ENCODE data around the gene PLD1. TPM values are rescaled to one million over a fixed set of nuclear protein-coding genes. Genes with fewer than 3 reads are reported as not detected.
A peak's percentile ranks its signal among the peaks of the same experiment; 100 is the strongest.
"Not testable (repeated sequence)": the region's sequence is repeated elsewhere in the genome, so short reads cannot be mapped to it uniquely, and the experiment has no call there.

Gene PLD1
- total and polyA plus RNA-seq, 11 donors = 12.3 to 106 (median 61.0) TPM

DNA sequence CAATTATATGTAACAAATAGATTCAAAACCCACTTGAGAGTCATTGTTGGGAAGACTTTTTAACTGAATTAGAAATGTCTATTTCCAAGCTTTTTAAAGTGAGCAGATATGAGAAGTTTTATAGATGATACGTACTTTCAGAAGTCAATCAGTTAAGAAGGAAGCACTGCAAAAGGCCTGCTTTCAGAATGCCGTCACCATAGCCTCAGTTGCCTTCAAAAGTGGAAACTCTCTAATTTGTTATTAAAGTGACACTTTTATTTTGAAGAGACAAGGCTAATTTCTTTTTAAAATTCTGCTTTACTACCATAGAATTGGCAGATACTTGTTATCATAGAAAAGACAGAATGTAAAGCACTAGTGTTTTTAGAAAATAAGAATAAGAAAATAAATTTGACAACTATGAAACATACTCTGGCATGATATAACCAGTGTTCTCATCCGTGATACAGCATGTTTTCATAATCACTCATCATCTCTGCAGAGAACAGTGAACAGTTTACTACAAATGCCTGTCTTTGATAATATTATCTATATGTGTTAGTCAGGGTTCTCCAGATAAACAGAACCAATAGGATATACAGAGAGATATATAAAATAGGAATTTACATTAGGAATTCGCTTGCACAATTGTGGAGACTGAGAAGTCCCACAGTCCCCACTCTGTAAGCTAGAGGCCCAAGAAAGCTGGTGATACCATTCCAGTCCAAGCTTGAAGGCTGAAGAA, 7.0 kb upstream of the PLD1 start:
- ATAC-seq (no peak), DNase-seq (no peak)
- Histone ChIP-seq H3K9me3 (peaks cover 0 to 18% (median 0%) of the 10 kb centered on the region in 12 donors), H3K4me1 (peaks cover 0 to 18% (median 0%) of the 10 kb centered on the region in 12 donors), H3K27me3 (no peaks in the 10 kb centered on the region), H3K4me3 (no peak overlapping the region), H3K36me3 (no peaks in the 10 kb centered on the region), H3K27ac (no peak overlapping the region)
- WGBS, 4 donors = 92 to 95% (median 93%) methylated on average over 4 of the region's 4 CpGs
- no peak for TF ChIP-seq CTCF (IDR thresholded peaks at IDR 0.05)
- no peak for TF ChIP-seq POLR2A (IDR thresholded peaks at IDR 0.05)
- intact Hi-C loops (cut with DNase I) = no loop called here

GRCh38 chr3:171815973-171816595, 5.8 kb upstream of the PLD1 start:
- peaks cover 0 to 18% (median 0%) of the 10 kb centered on the region in 12 donors for H3K9me3 ChIP-seq
- no peaks in the 10 kb centered on the region for H3K27me3 ChIP-seq
- peak overlapping the region in 1 of 12 donors; percentile 3 for H3K27ac ChIP-seq
- ATAC-seq (no peak), DNase-seq (no peak)
- TF ChIP-seq CTCF (IDR thresholded peaks at IDR 0.05) = no peak
- no peak for TF ChIP-seq POLR2A (IDR thresholded peaks at IDR 0.05)
- no peak overlapping the region for H3K4me3 ChIP-seq
- no peaks in the 10 kb centered on the region for H3K36me3 ChIP-seq
- WGBS, 4 donors = 42 to 66% (median 57%) methylated on average over 2 of the region's 2 CpGs
- intact Hi-C loops (cut with DNase I) = no loop called here
- peaks cover 0 to 26% (median 0%) of the 10 kb centered on the region in 12 donors for H3K4me1 ChIP-seq

GRCh38 chr3:171814662-171815061, 4.4 kb upstream of the PLD1 start:
- peak overlapping the region in 2 of 12 donors; percentile 34 to 85 for H3K27ac ChIP-seq

GRCh38 chr3:171813897-171814460, 3.7 kb upstream of the PLD1 start:
- no peaks in the 10 kb centered on the region for H3K27me3 ChIP-seq
- H3K27ac ChIP-seq = peak overlapping the region in 7 of 12 donors; percentile 3 to 85 (median 40)
- WGBS, 4 donors = 59 to 73% (median 66%) methylated on average over 4 of the region's 4 CpGs
- peaks cover 0 to 44% (median 9%) of the 10 kb centered on the region in 12 donors for H3K4me1 ChIP-seq
- no peak for TF ChIP-seq CTCF (IDR thresholded peaks at IDR 0.05)
- no peak for TF ChIP-seq POLR2A (IDR thresholded peaks at IDR 0.05)
- intact Hi-C loops (cut with DNase I) = no loop called here
- ATAC-seq (peak in 1 of 4 donors; percentile 12), DNase-seq (peak in 1 of 5 donors; percentile 32)
- no peaks in the 10 kb centered on the region for H3K36me3 ChIP-seq
- H3K4me3 ChIP-seq = no peak overlapping the region
- peaks cover 0 to 18% (median 0%) of the 10 kb centered on the region in 12 donors for H3K9me3 ChIP-seq

More at GRCh38 chr3:171814662-171815061, 4.4 kb upstream of the PLD1 start:
- H3K27me3 ChIP-seq; intact Hi-C loops (cut with DNase I); H3K4me3 ChIP-seq; ATAC-seq; DNase-seq; H3K36me3 ChIP-seq: not testable (repeated sequence)
- peaks cover 0 to 18% (median 0%) of the 10 kb centered on the region in 12 donors for H3K9me3 ChIP-seq
- WGBS, 4 donors = 92 to 98% (median 96%) methylated on average over 6 of the region's 6 CpGs
- H3K4me1 ChIP-seq = peaks cover 0 to 37% (median 3%) of the 10 kb centered on the region in 12 donors

Data from heart left ventricle (tissue), 16 donors.